Gastroesophageal sphincter (tissue), 3 donors: Measurements from ENCODE around the gene SEMG2.

Source experiments
- CTCF ChIP-seq, 4 experiments: fragments of 200-600 bp in 2 of 4; fragments of 450-650 bp in 2 of 4; sonication (generic) in 1 of 4; IDR thresholded peaks; one replicate each; pipeline ENCODE4 v1.5.1; 2017 to 2019; ENCODE audit warnings: antibody characterized with exemption in 4 of 4, mild to moderate bottlenecking in 2 of 4, moderate library complexity in 2 of 4
- EP300 ChIP-seq: sonication (generic); formaldehyde crosslinking; IDR thresholded peaks from one replicate; pipeline ENCODE4 v1.6.1; 2017; ENCODE audit warnings: antibody characterized with exemption, mild to moderate bottlenecking
- POLR2AphosphoS5 ChIP-seq: sonication (generic); formaldehyde crosslinking; IDR thresholded peaks from one replicate; pipeline ENCODE4 v1.6.1; 2017; ENCODE audit warnings: antibody characterized with exemption

DNA sequence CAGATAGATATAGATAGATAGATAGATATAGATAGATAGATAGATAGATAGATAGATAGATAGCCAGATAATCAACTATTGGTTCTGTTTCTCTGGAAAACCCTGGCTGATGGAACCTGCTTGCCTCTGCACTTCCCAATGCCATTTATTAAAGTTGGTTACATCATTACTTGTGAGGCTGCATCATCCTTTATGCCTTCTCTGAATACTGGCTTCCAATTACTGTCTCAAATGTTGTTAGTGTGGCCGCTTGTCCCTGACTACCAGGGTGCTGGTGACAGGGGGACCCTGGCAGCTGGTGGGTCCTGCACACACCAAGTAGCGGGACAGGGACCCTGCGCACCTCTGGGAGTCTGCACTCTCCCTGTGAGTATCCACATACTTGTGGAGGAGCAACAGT is 37.1 kb downstream of the SEMG2 start:
- TF ChIP-seq CTCF (IDR thresholded peaks at IDR 0.05) (no peak), EP300 (no peak), POLR2AphosphoS5 (no peak)
